ENCODE data around the gene ARHGAP22.

- TF ChIP-seq SIN3A (IDR thresholded peaks at IDR 0.05; ENCODE audit: borderline replicate concordance, insufficient read depth, low read length) = no peak
- TF ChIP-seq POLR2AphosphoS5 (IDR thresholded peaks at IDR 0.05; ENCODE audit: low read depth, low read length) = no peak
- TF ChIP-seq TAF1 (IDR thresholded peaks at IDR 0.05; ENCODE audit: borderline replicate concordance, insufficient read depth, low read length) = no peak
- TF ChIP-seq REST (IDR thresholded peaks at IDR 0.05; ENCODE audit: insufficient read depth in 1 of 2, low read depth in 2 of 2, low read length in 2 of 2) = no peak
Observed at GRCh38 chr10:48462482-48463020, 142.3 kb downstream of the ARHGAP22 start.

All from PFSK-1 (cell line).